HCT116 (cell line): Measurements from ENCODE around the gene CACNB2.
"Not testable (repeated sequence)": the region's sequence is repeated elsewhere in the genome, so short reads cannot be mapped to it uniquely, and the experiment has no call there.

Source experiments
- CTCF ChIP-seq, 3 experiments: fragments of 200-600 bp in 1 of 3; sonication (generic) in 1 of 3; IDR thresholded peaks in 2 of 3; conservative IDR thresholded peaks in 1 of 3; 2 replicates each; pipeline ENCODE4 v1.5.1; 2012 to 2017; ENCODE audit warnings: low read depth in 2 of 3, low read length in 2 of 3, antibody characterized with exemption in 1 of 3, borderline replicate concordance in 1 of 3, control low read depth in 1 of 3, mild to moderate bottlenecking in 1 of 3, mixed read lengths in 1 of 3, mixed run types in 1 of 3, moderate library complexity in 1 of 3; ENCODE audit not compliant: insufficient read depth in 1 of 3
- EZH2 ChIP-seq: fragments of 200-600 bp; sonication (generic); IDR thresholded peaks from 2 replicates; pipeline ENCODE4 v1.6.1; 2017; ENCODE audit warnings: antibody characterized with exemption, mixed run types
- EZH2phosphoT487 ChIP-seq: fragments of 200-600 bp; IDR thresholded peaks from 2 replicates; pipeline ENCODE4 v1.6.1; 2018; ENCODE audit warnings: antibody characterized with exemption, borderline replicate concordance
- MAX ChIP-seq: IDR thresholded peaks from 2 replicates; pipeline ENCODE4 v1.6.1; 2012
- SIN3A ChIP-seq: IDR thresholded peaks from 2 replicates; pipeline ENCODE4 v1.6.1; 2012; ENCODE audit warnings: low read depth
- SP1 ChIP-seq: IDR thresholded peaks from 2 replicates; pipeline ENCODE4 v1.6.1; 2012; ENCODE audit warnings: low read depth

GRCh38 chr10:18591141-18591540 is 450.9 kb downstream of the CACNB2 start:
- not testable (repeated sequence) for TF ChIP-seq SP1; CTCF (IDR thresholded peaks at IDR 0.05 in 2 of 3, conservative IDR thresholded peaks at IDR 0.05 in 1 of 3; ENCODE audit: borderline replicate concordance in 1 of 3, insufficient read depth in 1 of 3, low read depth in 2 of 3, low read length in 2 of 3); SIN3A; EZH2; MAX; EZH2phosphoT487
